Panc1 (cell line): ENCODE results near the gene IL11RA. TPM values are rescaled to one million over a fixed set of nuclear protein-coding genes. Genes with fewer than 3 reads are reported as not detected.

Source experiments
- ATAC-seq: fragments of 200-7000 bp; cut with Tn5 transposase; 2 replicates; pipeline ENCODE4 v1.9.1; 2020; ENCODE audit warnings: mild to moderate bottlenecking, moderate library complexity
- BruUV-seq: library from RNA; stranded (reverse); fragments of 400-500 nt; replicated peaks from 2 replicates; lab custom pipeline; 2021; lab: Mats Ljungman, UMichigan
- CTCF ChIA-PET: fragments of 300-600 bp; sonication (Branson Sonifier 250); formaldehyde crosslinking; loops from one replicate; lab custom pipeline; 2022; ENCODE audit warnings: antibody characterized with exemption; lab: Charles Lee
- POLR2A ChIA-PET: fragments of 300-600 bp; sonication (Branson Sonifier 250); formaldehyde crosslinking; loops from one replicate; lab custom pipeline; 2022; ENCODE audit warnings: antibody characterized with exemption; lab: Charles Lee
- DNase-seq: peaks from one replicate; pipeline ENCODE4 v3.0.0-alpha.2; 2010; ENCODE audit warnings: low read depth, low spot score
- H3K27ac ChIP-seq: 2 replicates; pipeline ENCODE4 v1.5.1; 2011; ENCODE audit warnings: mild to moderate bottlenecking, low read length, inconsistent platforms
- H3K27me3 ChIP-seq: fragments of 200-500 bp; sonication (Bioruptor generic); 2 replicates; pipeline ENCODE4 v1.6.0; 2014; ENCODE audit warnings: low read length, inconsistent platforms; ENCODE audit not compliant: control insufficient read depth, insufficient read depth
- H3K36me3 ChIP-seq: fragments of 200-500 bp; sonication (Bioruptor generic); 2 replicates; pipeline ENCODE4 v1.5.1; 2014; ENCODE audit warnings: inconsistent platforms, mild to moderate bottlenecking, low read length, moderate library complexity; ENCODE audit not compliant: control insufficient read depth, insufficient read depth
- H3K4me1 ChIP-seq: 2 replicates; pipeline ENCODE4 v1.5.1; 2011; ENCODE audit warnings: inconsistent platforms, mild to moderate bottlenecking, low read length, moderate library complexity; ENCODE audit not compliant: control insufficient read depth, insufficient read depth
- H3K4me3 ChIP-seq, 2 experiments: 2 replicates each; pipeline ENCODE4 v1.5.1; 2011 to 2012; ENCODE audit warnings: low read depth in 2 of 2, low read length in 2 of 2, mild to moderate bottlenecking in 2 of 2, inconsistent platforms in 1 of 2, moderate library complexity in 1 of 2
- H3K9me3 ChIP-seq: fragments of 200-500 bp; sonication (Bioruptor generic); 2 replicates; pipeline ENCODE4 v1.5.1; 2014; ENCODE audit warnings: low read depth, mild to moderate bottlenecking, inconsistent platforms, low read length, moderate library complexity; ENCODE audit not compliant: control insufficient read depth, insufficient read depth
- CTCF ChIP-seq: fragments of 450-650 bp; IDR thresholded peaks from 2 replicates; pipeline ENCODE4 v1.5.1; 2017; ENCODE audit warnings: mild to moderate bottlenecking
- POLR2AphosphoS5 ChIP-seq: IDR thresholded peaks from 2 replicates; pipeline ENCODE4 v1.6.1; 2012; ENCODE audit warnings: mild to moderate bottlenecking, low read depth, low read length, moderate library complexity
- REST ChIP-seq, 2 experiments: IDR thresholded peaks; 2 replicates each; pipeline ENCODE4 v1.6.1; 2011 to 2012; ENCODE audit warnings: low read depth in 2 of 2, control low read depth in 1 of 2, low read length in 1 of 2, mild to moderate bottlenecking in 1 of 2, moderate library complexity in 1 of 2; ENCODE audit not compliant: insufficient read depth in 1 of 2
- SIN3A ChIP-seq: IDR thresholded peaks from 2 replicates; pipeline ENCODE4 v1.6.1; 2012; ENCODE audit warnings: low read depth, mild to moderate bottlenecking, low read length, moderate library complexity, borderline replicate concordance; ENCODE audit not compliant: insufficient read depth
- TCF7L2 ChIP-seq: IDR thresholded peaks from 2 replicates; pipeline ENCODE4 v1.6.1; 2011; ENCODE audit warnings: mild to moderate bottlenecking, low read depth, low read length, inconsistent platforms
- in situ Hi-C: cut with HindIII; loops from 2 replicates; pipeline ENCODE4 v1.10.0; 2016; ENCODE audit warnings: low sequenced_read_pairs, low pct_unique_long_range_greater_than_20kb
- intact Hi-C: fragments of 100-400 bp; cut with micrococcal nuclease; formaldehyde crosslinking; loops from one replicate; pipeline ENCODE4 v1.10.0; 2022; ENCODE audit not compliant: unreplicated experiment
- total RNA-seq: library from RNA; stranded (reverse); gene quantifications from one replicate; pipeline ENCODE4 v1.2.1, GENCODE V29; 2021; ENCODE audit not compliant: unreplicated experiment

IL11RA gene
- total RNA-seq, 1 experiment from 2014 or later: 21.6 TPM

DNA sequence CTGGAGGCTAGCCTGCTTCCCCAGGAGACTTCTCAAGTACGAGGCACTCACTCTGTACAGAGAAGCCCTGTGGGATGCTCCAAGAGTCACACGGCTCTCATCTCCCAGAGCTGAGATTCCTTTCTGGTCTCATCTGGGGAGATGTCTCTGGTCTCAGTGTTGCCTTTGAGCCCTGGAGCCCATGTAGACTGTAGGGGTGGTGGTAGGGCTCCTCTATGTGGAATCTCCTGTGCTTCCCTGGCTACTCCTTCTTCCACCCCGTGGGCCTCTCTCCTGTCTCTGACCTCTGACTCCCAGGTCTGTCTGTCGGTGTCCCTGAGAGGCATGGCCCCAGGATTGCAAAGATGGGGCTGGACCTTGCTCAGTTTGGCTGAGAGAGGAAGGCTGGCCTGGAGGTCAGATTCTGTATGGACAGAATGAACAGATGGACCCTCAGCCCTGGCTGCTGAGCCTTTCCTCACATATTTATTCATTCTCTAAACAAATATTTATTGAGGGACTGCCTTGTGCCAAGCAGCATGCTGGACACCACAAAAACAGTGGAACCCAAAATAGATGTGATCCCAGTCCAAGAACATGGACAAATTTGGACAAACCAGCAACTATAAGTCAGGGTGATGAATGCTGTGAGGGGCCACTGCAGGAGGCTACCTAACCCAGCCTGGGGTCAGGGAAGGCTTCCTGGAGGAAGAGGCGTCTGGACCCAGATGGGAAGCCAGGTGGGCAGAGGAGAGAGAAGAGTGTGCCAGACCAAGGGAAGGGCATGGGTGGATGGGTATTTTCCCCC is 36.5 kb downstream of the IL11RA start:
- ChIA-PET CTCF (interaction anchor here (0.7 kb wide), 1 partner anchor 681 kb away, joined by 3 read pairs; no protein-coding TSS in a partner anchor), POLR2A (no interaction called here)
- Histone ChIP-seq H3K27me3 (no peaks in the 10 kb centered on the region), H3K9me3 (no peaks in the 10 kb centered on the region), H3K27ac (no peak overlapping the region), H3K4me1 (no peaks in the 10 kb centered on the region), H3K36me3 (no peaks in the 10 kb centered on the region), H3K4me3 (no peak overlapping the region)
- intact Hi-C loops (no loop called here), in situ Hi-C loops (no loop called here)
- ATAC-seq: no peak
- BruUV-seq: no TSS peak
- no peak for TF ChIP-seq CTCF
- no peak for TF ChIP-seq POLR2AphosphoS5
- no peak for TF ChIP-seq REST (IDR thresholded peaks at IDR 0.05; ENCODE audit: insufficient read depth in 1 of 2, low read depth in 2 of 2, low read length in 1 of 2)
- DNase-seq: no peak

- Histone ChIP-seq H3K36me3 (no peaks in the 10 kb centered on the region), H3K4me3 (no peak overlapping the region), H3K27ac (no peak overlapping the region), H3K27me3 (no peaks in the 10 kb centered on the region), H3K9me3 (no peaks in the 10 kb centered on the region), H3K4me1 (no peaks in the 10 kb centered on the region)
- DNase-seq (no peak), ATAC-seq (no peak)
- intact Hi-C loops (no loop called here), in situ Hi-C loops (no loop called here)
- no peak for TF ChIP-seq POLR2AphosphoS5
- BruUV-seq: no TSS peak
- ChIA-PET POLR2A (interaction anchor here (0.6 kb wide), 1 partner anchor 425 kb away, joined by 3 read pairs; no protein-coding TSS in a partner anchor), CTCF (interaction anchor here (0.7 kb wide), 1 partner anchor 11 kb away, joined by 3 read pairs; no protein-coding TSS in a partner anchor)
Measured at GRCh38 chr9:34689116-34689470, 37.1 kb downstream of the IL11RA start.

DNA sequence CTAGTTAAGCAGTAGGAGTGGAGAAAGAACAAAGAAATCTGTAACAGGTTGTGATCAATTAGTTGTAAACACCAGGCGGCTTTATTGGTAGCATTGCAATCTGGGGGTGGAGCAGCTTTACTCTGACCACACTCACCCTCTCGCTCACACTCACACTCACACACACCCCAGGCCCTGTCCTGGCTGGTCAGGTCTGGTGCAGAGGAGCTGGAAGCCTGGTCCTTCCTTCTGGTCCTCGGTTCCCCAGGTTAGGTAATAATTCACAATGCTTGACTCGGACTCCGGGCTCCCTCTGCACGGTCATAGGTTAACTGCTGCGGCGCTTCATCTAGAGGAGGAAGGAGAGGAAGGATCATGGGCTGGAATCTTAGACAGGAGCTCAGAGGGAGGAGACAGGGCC is 37.5 kb downstream of the IL11RA start:
- CTCF ChIA-PET: interaction anchor here (0.7 kb wide), 1 partner anchor 10 kb away, joined by 3 read pairs; no protein-coding TSS in a partner anchor

More for the DNA sequence above, 37.5 kb downstream of the IL11RA start:
- DNase-seq (no peak), ATAC-seq (no peak)
- intact Hi-C loops: no loop called here
- H3K4me3 ChIP-seq: no peak overlapping the region
- no peaks in the 10 kb centered on the region for H3K27me3 ChIP-seq
- TF ChIP-seq TCF7L2 (no peak), CTCF (no peak), SIN3A (no peak), REST (IDR thresholded peaks at IDR 0.05; ENCODE audit: insufficient read depth in 1 of 2, low read depth in 2 of 2, low read length in 1 of 2) (no peak), POLR2AphosphoS5 (no peak)
- no peaks in the 10 kb centered on the region for H3K4me1 ChIP-seq
- H3K27ac ChIP-seq: no peak overlapping the region
- POLR2A ChIA-PET: interaction anchor here (0.6 kb wide), 1 partner anchor 425 kb away, joined by 3 read pairs; no protein-coding TSS in a partner anchor
- no TSS peak for BruUV-seq
- in situ Hi-C loops: no loop called here
- no peaks in the 10 kb centered on the region for H3K9me3 ChIP-seq
- H3K36me3 ChIP-seq: no peaks in the 10 kb centered on the region
